WERI-Rb-1 (cell line): Measurements from ENCODE around the gene BIN2.
"Not testable (repeated sequence)": the region's sequence is repeated elsewhere in the genome, so short reads cannot be mapped to it uniquely, and the experiment has no call there.

ENCODE experiments used
- DNase-seq: peaks from one replicate; pipeline ENCODE4 v3.0.0-alpha.2; 2020
- H3K27ac ChIP-seq: fragments of 250-450 bp; sonication (Bioruptor Pico); 2 replicates; pipeline ENCODE4 v1.5.1; 2020; ENCODE audit warnings: mild to moderate bottlenecking, moderate library complexity
- H3K27me3 ChIP-seq: fragments of 250-450 bp; sonication (Bioruptor Pico); 2 replicates; pipeline ENCODE4 v1.5.1; 2021; ENCODE audit warnings: mild to moderate bottlenecking, low read depth, moderate library complexity; ENCODE audit not compliant: insufficient read depth, severe bottlenecking
- H3K36me3 ChIP-seq: fragments of 250-450 bp; sonication (Bioruptor Pico); 2 replicates; pipeline ENCODE4 v1.5.1; 2020; ENCODE audit warnings: mild to moderate bottlenecking, moderate library complexity
- H3K4me3 ChIP-seq: 2 replicates; pipeline ENCODE4 v1.5.1; 2011; ENCODE audit warnings: low read depth, mild to moderate bottlenecking, control low read depth, low read length
- H3K9me3 ChIP-seq: fragments of 250-450 bp; sonication (Bioruptor Pico); 2 replicates; pipeline ENCODE4 v1.5.1; 2021; ENCODE audit warnings: mild to moderate bottlenecking, moderate library complexity; ENCODE audit not compliant: severe bottlenecking
- TF ChIP-seq, protein P1 (sequence below): IDR thresholded peaks from 2 replicates; pipeline ENCODE4 v1.5.1; 2011; ENCODE audit warnings: low read depth, mild to moderate bottlenecking, control low read depth, inconsistent platforms, low read length

BIN2 gene

DNA sequence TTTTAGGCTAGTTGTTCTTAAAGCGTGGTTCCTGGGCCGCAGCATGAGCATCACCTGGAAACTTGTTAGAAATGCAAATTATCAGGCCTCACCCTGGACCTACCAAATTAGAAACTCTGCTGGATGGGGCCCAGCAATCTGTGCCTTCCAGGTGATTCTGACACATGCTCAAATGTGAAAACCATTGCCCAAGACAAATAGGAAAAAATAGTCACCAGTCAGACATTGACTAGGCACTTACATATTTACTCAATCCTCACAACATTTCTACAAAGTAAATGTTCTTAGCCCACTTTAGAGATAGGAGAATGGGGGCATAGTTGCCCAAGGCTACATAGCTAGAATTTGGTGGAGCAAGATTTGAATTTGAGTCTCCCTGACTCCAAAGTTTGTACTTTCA, 19.2 kb upstream of the BIN2 start:
- Histone ChIP-seq H3K36me3 (no peaks in the 10 kb centered on the region), H3K4me3 (no peak overlapping the region), H3K27me3 (no peaks in the 10 kb centered on the region), H3K27ac (no peak overlapping the region), H3K9me3 (no peaks in the 10 kb centered on the region)
- TF ChIP-seq, protein P1, sequence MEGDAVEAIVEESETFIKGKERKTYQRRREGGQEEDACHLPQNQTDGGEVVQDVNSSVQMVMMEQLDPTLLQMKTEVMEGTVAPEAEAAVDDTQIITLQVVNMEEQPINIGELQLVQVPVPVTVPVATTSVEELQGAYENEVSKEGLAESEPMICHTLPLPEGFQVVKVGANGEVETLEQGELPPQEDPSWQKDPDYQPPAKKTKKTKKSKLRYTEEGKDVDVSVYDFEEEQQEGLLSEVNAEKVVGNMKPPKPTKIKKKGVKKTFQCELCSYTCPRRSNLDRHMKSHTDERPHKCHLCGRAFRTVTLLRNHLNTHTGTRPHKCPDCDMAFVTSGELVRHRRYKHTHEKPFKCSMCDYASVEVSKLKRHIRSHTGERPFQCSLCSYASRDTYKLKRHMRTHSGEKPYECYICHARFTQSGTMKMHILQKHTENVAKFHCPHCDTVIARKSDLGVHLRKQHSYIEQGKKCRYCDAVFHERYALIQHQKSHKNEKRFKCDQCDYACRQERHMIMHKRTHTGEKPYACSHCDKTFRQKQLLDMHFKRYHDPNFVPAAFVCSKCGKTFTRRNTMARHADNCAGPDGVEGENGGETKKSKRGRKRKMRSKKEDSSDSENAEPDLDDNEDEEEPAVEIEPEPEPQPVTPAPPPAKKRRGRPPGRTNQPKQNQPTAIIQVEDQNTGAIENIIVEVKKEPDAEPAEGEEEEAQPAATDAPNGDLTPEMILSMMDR, result no peak
- no peak for DNase-seq

DNA sequence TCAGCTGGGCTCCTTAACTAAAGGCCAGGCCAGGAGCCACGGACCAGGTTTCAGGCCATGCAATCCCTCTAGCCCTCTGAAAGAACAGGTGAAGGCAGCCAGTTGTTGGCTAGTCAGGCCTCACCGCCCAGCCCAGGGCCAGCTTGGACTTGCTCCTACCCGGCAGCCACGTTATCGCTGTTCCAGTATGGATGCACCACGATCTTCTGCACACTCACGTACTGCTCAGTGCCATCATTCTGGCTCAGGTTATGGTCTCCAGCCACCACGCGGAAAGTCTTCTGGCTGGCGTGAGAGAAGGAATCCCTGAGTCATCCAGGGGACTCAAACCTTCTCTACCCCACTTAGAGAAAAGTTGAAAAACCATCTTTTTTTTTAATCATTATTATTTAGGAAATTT, 18.4 kb upstream of the BIN2 start:
- no peaks in the 10 kb centered on the region for H3K36me3 ChIP-seq
- no peak overlapping the region for H3K4me3 ChIP-seq
- no peaks in the 10 kb centered on the region for H3K27me3 ChIP-seq
- TF ChIP-seq, protein P1, result no peak
- H3K9me3 ChIP-seq, result no peaks in the 10 kb centered on the region
- DNase-seq, result no peak
- H3K27ac ChIP-seq, result no peak overlapping the region

DNA sequence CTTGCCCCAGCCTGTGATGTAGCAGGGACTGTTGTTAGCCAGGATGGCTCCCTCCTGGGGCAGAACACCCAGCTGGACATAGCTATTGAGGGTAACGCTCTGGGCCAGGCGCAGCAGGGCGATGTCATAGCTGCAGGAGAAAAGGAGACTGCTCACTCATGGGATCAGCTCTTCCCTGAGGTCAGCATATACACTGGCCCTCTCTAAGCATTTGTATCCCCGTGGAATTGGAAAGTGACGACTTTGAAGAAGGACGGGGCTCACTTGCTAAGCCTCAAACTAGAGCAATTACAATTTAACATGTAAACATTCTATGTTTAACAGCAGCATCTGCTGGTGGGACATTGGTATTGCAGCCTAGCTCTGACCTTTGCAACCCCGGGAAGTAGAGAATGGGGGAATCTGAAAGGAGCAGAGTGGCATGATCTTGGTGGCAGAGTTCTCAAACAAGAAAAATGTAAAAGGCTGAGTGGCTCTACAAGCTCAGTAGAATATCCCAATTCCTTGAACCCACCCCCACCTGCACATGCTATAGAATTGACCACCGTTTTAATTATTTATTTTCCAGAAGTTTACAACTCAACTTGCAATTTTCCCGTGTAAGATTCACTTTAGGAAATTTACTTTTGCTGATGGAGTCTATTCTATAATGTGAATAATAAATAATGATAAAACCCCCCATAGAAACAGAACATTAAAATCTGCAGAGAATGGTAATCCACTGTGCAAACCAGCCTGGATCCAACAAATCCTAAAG, 17.5 kb upstream of the BIN2 start:
- no peaks in the 10 kb centered on the region for H3K9me3 ChIP-seq
- TF ChIP-seq, protein P1, result peak; percentile 89
- H3K36me3 ChIP-seq, result no peaks in the 10 kb centered on the region
- peak overlapping the region; percentile 14; the same call in 1 of the 2 replicates for H3K4me3 ChIP-seq
- no peaks in the 10 kb centered on the region for H3K27me3 ChIP-seq
- DNase-seq, result peak; percentile 64
- H3K27ac ChIP-seq, result no peak overlapping the region

DNA sequence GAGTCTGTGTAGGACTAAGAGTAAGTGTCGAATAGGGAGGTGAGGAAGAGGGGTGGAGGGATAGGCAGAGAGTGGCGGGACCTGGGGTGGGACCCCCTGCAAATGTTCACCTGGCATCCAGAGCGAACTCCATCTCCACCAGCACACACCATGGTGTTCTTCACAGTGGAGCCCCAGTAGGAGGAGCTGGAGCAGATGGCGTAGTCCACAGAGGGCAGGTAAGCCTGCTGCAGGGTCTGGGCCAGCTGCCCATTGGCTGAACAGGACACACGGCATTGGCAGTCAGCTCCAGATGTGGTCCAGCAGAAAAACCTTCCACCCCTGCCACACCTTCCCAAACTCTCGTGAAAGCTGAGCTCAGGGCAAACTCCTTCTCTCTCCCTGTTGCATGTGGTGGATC, 15.8 kb upstream of the BIN2 start:
- no peaks in the 10 kb centered on the region for H3K36me3 ChIP-seq
- H3K9me3 ChIP-seq, result no peaks in the 10 kb centered on the region
- DNase-seq, result no peak
- TF ChIP-seq, protein P1, result no peak
- H3K27ac ChIP-seq, result no peak overlapping the region
- H3K4me3 ChIP-seq, result no peak overlapping the region
- no peaks in the 10 kb centered on the region for H3K27me3 ChIP-seq

DNA sequence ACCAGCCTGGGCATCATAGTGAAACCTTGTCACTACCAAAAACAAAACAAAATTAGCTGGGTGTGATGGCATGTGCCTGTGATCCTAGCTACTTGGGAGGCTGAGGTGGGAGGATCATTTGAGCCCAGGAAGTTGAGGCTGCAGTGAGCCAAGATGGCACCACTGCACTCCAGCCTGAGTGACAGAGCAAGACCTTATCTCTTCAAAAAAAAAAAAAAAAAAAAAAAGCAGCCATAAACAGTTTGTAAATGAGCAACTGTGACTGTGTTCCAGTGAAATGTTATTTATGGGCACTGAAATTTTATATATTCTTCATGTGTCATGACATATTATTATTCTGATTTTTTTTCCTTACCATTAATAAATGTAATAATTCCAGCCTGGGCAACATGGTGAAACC, 13.4 kb upstream of the BIN2 start:
- not testable (repeated sequence) for H3K27ac ChIP-seq, H3K36me3 ChIP-seq, H3K9me3 ChIP-seq, H3K27me3 ChIP-seq, DNase-seq, H3K4me3 ChIP-seq

DNA sequence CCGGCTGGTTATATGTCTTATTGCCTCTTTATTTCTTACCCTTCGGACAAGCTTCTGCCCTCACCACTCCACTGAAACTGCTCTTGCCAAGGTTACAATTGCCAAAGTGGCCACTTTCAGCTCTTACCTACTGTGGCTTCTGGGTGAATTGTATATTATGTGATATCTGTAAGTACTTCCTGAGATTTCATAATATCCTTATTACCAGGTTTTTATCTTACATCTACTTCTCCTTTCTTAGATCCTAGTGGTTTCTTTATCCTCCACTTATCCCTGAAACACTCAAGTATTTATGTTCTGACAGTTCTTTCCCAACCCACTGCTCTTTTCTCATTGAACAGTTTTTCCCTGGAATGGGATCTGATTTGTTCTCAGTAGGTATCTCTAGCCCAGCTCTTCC, 12.0 kb upstream of the BIN2 start:
- Histone ChIP-seq H3K27ac (no peak overlapping the region), H3K27me3 (no peaks in the 10 kb centered on the region), H3K4me3 (no peak overlapping the region), H3K9me3 (no peaks in the 10 kb centered on the region), H3K36me3 (no peaks in the 10 kb centered on the region)
- DNase-seq, result no peak
- TF ChIP-seq, protein P1, result no peak
